ENCODE results near the gene MGAT4D.

The MGAT4D gene

GRCh38 chr4:140408974-140409373 is 89.1 kb downstream of the MGAT4D start:
- no peaks in the 10 kb centered on the region for H3K27me3 ChIP-seq
- H3K27ac ChIP-seq, result no peak overlapping the region
- TF ChIP-seq, protein P1, sequence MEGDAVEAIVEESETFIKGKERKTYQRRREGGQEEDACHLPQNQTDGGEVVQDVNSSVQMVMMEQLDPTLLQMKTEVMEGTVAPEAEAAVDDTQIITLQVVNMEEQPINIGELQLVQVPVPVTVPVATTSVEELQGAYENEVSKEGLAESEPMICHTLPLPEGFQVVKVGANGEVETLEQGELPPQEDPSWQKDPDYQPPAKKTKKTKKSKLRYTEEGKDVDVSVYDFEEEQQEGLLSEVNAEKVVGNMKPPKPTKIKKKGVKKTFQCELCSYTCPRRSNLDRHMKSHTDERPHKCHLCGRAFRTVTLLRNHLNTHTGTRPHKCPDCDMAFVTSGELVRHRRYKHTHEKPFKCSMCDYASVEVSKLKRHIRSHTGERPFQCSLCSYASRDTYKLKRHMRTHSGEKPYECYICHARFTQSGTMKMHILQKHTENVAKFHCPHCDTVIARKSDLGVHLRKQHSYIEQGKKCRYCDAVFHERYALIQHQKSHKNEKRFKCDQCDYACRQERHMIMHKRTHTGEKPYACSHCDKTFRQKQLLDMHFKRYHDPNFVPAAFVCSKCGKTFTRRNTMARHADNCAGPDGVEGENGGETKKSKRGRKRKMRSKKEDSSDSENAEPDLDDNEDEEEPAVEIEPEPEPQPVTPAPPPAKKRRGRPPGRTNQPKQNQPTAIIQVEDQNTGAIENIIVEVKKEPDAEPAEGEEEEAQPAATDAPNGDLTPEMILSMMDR (IDR thresholded peaks at IDR 0.05), result no peak
- no peaks in the 10 kb centered on the region for H3K4me1 ChIP-seq (ENCODE audit: control insufficient read depth in 1 of 2, insufficient read depth in 1 of 2, low read depth in 1 of 2, low read length in 1 of 2)
- H3K4me3 ChIP-seq (ENCODE audit: low read depth in 1 of 2, low read length in 1 of 2), result no peak overlapping the region
- H3K36me3 ChIP-seq, result no peaks in the 10 kb centered on the region
- no peaks in the 10 kb centered on the region for H3K9me3 ChIP-seq

GRCh38 chr4:140406292-140406691 is 91.8 kb downstream of the MGAT4D start:
- Histone ChIP-seq H3K27me3 (no peaks in the 10 kb centered on the region), H3K9me3 (no peaks in the 10 kb centered on the region), H3K36me3 (no peaks in the 10 kb centered on the region), H3K27ac (no peak overlapping the region), H3K4me3 (ENCODE audit: low read depth in 1 of 2, low read length in 1 of 2) (no peak overlapping the region), H3K4me1 (ENCODE audit: control insufficient read depth in 1 of 2, insufficient read depth in 1 of 2, low read depth in 1 of 2, low read length in 1 of 2) (no peaks in the 10 kb centered on the region)
- TF ChIP-seq, protein P1 (IDR thresholded peaks at IDR 0.05), result no peak

DNA sequence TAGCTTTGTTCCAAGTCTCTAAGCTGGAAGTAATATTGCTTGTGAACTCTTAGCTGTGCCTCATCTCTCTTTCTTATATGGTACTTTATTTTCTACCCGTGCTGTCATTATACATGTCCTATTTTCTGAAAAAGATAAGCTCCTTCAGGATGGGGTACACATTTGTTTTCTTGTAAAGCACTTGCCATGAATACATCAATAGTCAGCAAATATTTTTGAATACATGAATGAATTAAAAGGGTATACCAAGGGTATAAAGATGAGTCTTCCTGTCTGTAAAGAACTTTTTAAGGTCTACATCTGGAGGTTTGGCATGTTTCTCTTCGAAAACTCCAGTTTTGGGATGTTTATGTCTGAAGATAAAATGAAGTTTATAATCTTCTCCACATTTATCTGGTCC is 98.0 kb downstream of the MGAT4D start:
- no peaks in the 10 kb centered on the region for H3K4me1 ChIP-seq (ENCODE audit: control insufficient read depth in 1 of 2, insufficient read depth in 1 of 2, low read depth in 1 of 2, low read length in 1 of 2)
- H3K36me3 ChIP-seq, result no peaks in the 10 kb centered on the region
- TF ChIP-seq, protein P1 (IDR thresholded peaks at IDR 0.05), result no peak
- no peak overlapping the region for H3K4me3 ChIP-seq (ENCODE audit: low read depth in 1 of 2, low read length in 1 of 2)
- no peaks in the 10 kb centered on the region for H3K27me3 ChIP-seq
- H3K27ac ChIP-seq, result no peak overlapping the region
- H3K9me3 ChIP-seq, result no peaks in the 10 kb centered on the region

GRCh38 chr4:140395668-140396067 is 102.4 kb downstream of the MGAT4D start:
- TF ChIP-seq, protein P1 (IDR thresholded peaks at IDR 0.05), result no peak

More at GRCh38 chr4:140395668-140396067, 102.4 kb downstream of the MGAT4D start:
- Histone ChIP-seq H3K27me3 (no peaks in the 10 kb centered on the region), H3K36me3 (no peaks in the 10 kb centered on the region), H3K9me3 (no peaks in the 10 kb centered on the region), H3K4me1 (ENCODE audit: control insufficient read depth in 1 of 2, insufficient read depth in 1 of 2, low read depth in 1 of 2, low read length in 1 of 2) (no peaks in the 10 kb centered on the region), H3K27ac (no peak overlapping the region), H3K4me3 (ENCODE audit: low read depth in 1 of 2, low read length in 1 of 2) (no peak overlapping the region)

Measured in neutrophil (primary cell).